Measurements from ENCODE around the gene RUNDC1. TPM values are rescaled to one million over a fixed set of nuclear protein-coding genes. Genes with fewer than 3 reads are reported as not detected.

Gene RUNDC1
- 10 to 100 TPM; 18.1 to 43.8 (median 27.8) TPM for total RNA-seq

GRCh38 chr17:42980274-42980765, at the start of gene RUNDC1:
Gene RUNDC1 (plus strand): TSS chr17:42980565. CDS start chr17:42980577, 12 bp downstream.
- Histone ChIP-seq H3K4me1 (peaks cover 14 to 43% (median 35%) of the 10 kb centered on the region in 4 donors), H3K4me3 (peak within 1 kb of the TSS; percentile 45 to 98 (median 81)), H3K27ac (peak within 1 kb of the TSS; percentile 92 to 99 (median 94)), H3K27me3 (no peaks in the 10 kb centered on the region), H3K36me3 (no peaks in the 10 kb centered on the region), H3K9me3 (no peaks in the 10 kb centered on the region)
- WGBS, 2 donors (ENCODE audit: low coverage in 1 of 2), result 0 to 4% methylated on average over 5 to 17 of the region's 39 CpGs
- TF ChIP-seq EP300 (IDR thresholded peaks at IDR 0.05; ENCODE audit: low read depth) (no peak), POLR2AphosphoS5 (IDR thresholded peaks at IDR 0.05) (peak; percentile 84 to 91 (median 86)), POLR2A (IDR thresholded peaks at IDR 0.05) (peak; percentile 59), CTCF (IDR thresholded peaks at IDR 0.05) (no peak)
- in situ Hi-C loops (cut with MboI; ENCODE audit: low pct_ligation_motif_present in 1 of 4, low pct_unique_long_range_greater_than_20kb in 1 of 4, low sequenced_read_pairs in 3 of 4), result no loop called here
- DNase-seq, result peak; percentile 99
- intact Hi-C loops (cut with DNase I; ENCODE audit: low total_unique reads), result no loop called here

GRCh38 chr17:42937712-42938596, 42.4 kb upstream of the RUNDC1 start:
- no peak overlapping the region for H3K27ac ChIP-seq
- no peaks in the 10 kb centered on the region for H3K36me3 ChIP-seq
- 36 to 37% methylated on average over 8 to 9 of the region's 9 CpGs for WGBS, 2 donors (ENCODE audit: low coverage in 1 of 2)
- in situ Hi-C loops (cut with MboI; ENCODE audit: low pct_ligation_motif_present in 1 of 4, low pct_unique_long_range_greater_than_20kb in 1 of 4, low sequenced_read_pairs in 3 of 4), result loop anchor here (10.0 to 25.0 kb wide), 3 partner anchors 93 to 226 kb away; partner anchors contain the start of genes AOC2 (in 2 of the 4) and PSME3 (in 1 of the 4)
- H3K27me3 ChIP-seq, result peaks cover 21% of the 10 kb centered on the region
- H3K4me3 ChIP-seq, result no peak overlapping the region
- no peak for TF ChIP-seq POLR2A (IDR thresholded peaks at IDR 0.05)
- no peak for TF ChIP-seq POLR2AphosphoS5 (IDR thresholded peaks at IDR 0.05)
- TF ChIP-seq CTCF (IDR thresholded peaks at IDR 0.05), result peak; percentile 45 to 61 (median 52)
- no peak for TF ChIP-seq EP300 (IDR thresholded peaks at IDR 0.05; ENCODE audit: low read depth)
- no peaks in the 10 kb centered on the region for H3K9me3 ChIP-seq
- no peaks in the 10 kb centered on the region for H3K4me1 ChIP-seq
- peak; percentile 29 for DNase-seq
- intact Hi-C loops (cut with DNase I; ENCODE audit: low total_unique reads), result loop anchor here (5.0 kb wide), 1 partner anchor 96 kb away; the partner anchor contains the start of gene AOC2

- Histone ChIP-seq H3K4me1 (peaks cover 0 to 3% (median 0%) of the 10 kb centered on the region in 4 donors), H3K36me3 (peaks cover 0 to 8% (median 3%) of the 10 kb centered on the region in 4 donors), H3K27ac (no peak overlapping the region), H3K9me3 (no peaks in the 10 kb centered on the region), H3K27me3 (peaks cover 3% of the 10 kb centered on the region), H3K4me3 (no peak overlapping the region)
- no peak for DNase-seq
- 32 to 34% methylated on average over 3 of the region's 3 CpGs for WGBS, 2 donors (ENCODE audit: low coverage in 1 of 2)
- no peak for TF ChIP-seq POLR2A (IDR thresholded peaks at IDR 0.05)
- no peak for TF ChIP-seq POLR2AphosphoS5 (IDR thresholded peaks at IDR 0.05)
- in situ Hi-C loops (cut with MboI; ENCODE audit: low pct_ligation_motif_present in 1 of 4, low pct_unique_long_range_greater_than_20kb in 1 of 4, low sequenced_read_pairs in 3 of 4), result loop anchor here in 3 of 4 donors (25.0 kb wide), 2 partner anchors 107 to 232 kb away; partner anchors contain the start of genes AOC2 (in 1 of the 3) and PSME3 (in 1 of the 3)
- intact Hi-C loops (cut with DNase I; ENCODE audit: low total_unique reads), result no loop called here
Measured at GRCh38 chr17:42944211-42944610, 36.2 kb upstream of the RUNDC1 start.

GRCh38 chr17:42946812-42947211, 33.6 kb upstream of the RUNDC1 start:
- H3K4me3 ChIP-seq, result no peak overlapping the region
- H3K27me3 ChIP-seq, result no peaks in the 10 kb centered on the region
- peaks cover 0 to 3% (median 0%) of the 10 kb centered on the region in 4 donors for H3K4me1 ChIP-seq
- no peak overlapping the region for H3K27ac ChIP-seq
- H3K9me3 ChIP-seq, result no peaks in the 10 kb centered on the region
- DNase-seq, result no peak
- intact Hi-C loops (cut with DNase I; ENCODE audit: low total_unique reads), result loop anchor here (1.0 kb wide), 1 partner anchor 35 kb away; no protein-coding TSS in a partner anchor
- no peak for TF ChIP-seq POLR2A (IDR thresholded peaks at IDR 0.05)
- TF ChIP-seq POLR2AphosphoS5 (IDR thresholded peaks at IDR 0.05), result no peak
- no peak for TF ChIP-seq EP300 (IDR thresholded peaks at IDR 0.05; ENCODE audit: low read depth)
- TF ChIP-seq CTCF (IDR thresholded peaks at IDR 0.05), result no peak
- H3K36me3 ChIP-seq, result peaks cover 0 to 33% (median 12%) of the 10 kb centered on the region in 4 donors
- in situ Hi-C loops (cut with MboI; ENCODE audit: low pct_ligation_motif_present in 1 of 4, low pct_unique_long_range_greater_than_20kb in 1 of 4, low sequenced_read_pairs in 3 of 4), result loop anchor here in 3 of 4 donors (25.0 kb wide), 2 partner anchors 110 to 235 kb away; partner anchors contain the start of genes AOC2 (in 1 of the 3) and PSME3 (in 1 of the 3)
- WGBS, 2 donors (ENCODE audit: low coverage in 1 of 2), result 57 to 64% methylated on average over 1 of the region's 1 CpG
